Measurements from ENCODE around the gene CHI3L2. TPM values are rescaled to one million over a fixed set of nuclear protein-coding genes. Genes with fewer than 3 reads are reported as not detected.

The CHI3L2 gene
- total and polyA plus RNA-seq, 2 of the 13 experiments (the other 11 are each of a cell fraction or from before 2014, with no cell fraction given): 0.46 to 1.7 TPM

GRCh38 chr1:111238056-111238795 lies 10.7 kb downstream of the CHI3L2 start (continued):
- TF ChIP-seq ARID5B (CRISPR knock-in tag; IDR thresholded peaks at IDR 0.05) (peak; percentile 90), ZNF337 (CRISPR knock-in tag; IDR thresholded peaks at IDR 0.05; ENCODE audit: borderline replicate concordance, low read depth) (no peak), ZNF547 (CRISPR knock-in tag; IDR thresholded peaks at IDR 0.05) (no peak), ZNF468 (CRISPR knock-in tag; IDR thresholded peaks at IDR 0.05) (no peak), HMG20B (CRISPR knock-in tag; conservative IDR thresholded peaks at IDR 0.05) (peak; percentile 15; the same call in 1 of the 2 replicates), CHD4 (IDR thresholded peaks at IDR 0.05; ENCODE audit: borderline replicate concordance, low read length) (peak; percentile 77; the same call in 1 of the 2 replicates), PPARG (CRISPR knock-in tag; conservative IDR thresholded peaks at IDR 0.05) (peak; percentile 95), MAFG (CRISPR knock-in tag; IDR thresholded peaks at IDR 0.05) (no peak), CC2D1A (CRISPR knock-in tag; IDR thresholded peaks at IDR 0.05) (no peak), HOXA5 (CRISPR knock-in tag; IDR thresholded peaks at IDR 0.05) (no peak), MED13 (CRISPR knock-in tag; IDR thresholded peaks at IDR 0.05) (no peak), HNF1A (IDR thresholded peaks at IDR 0.05; ENCODE audit: low read depth) (no peak), HNF1A (CRISPR knock-in tag; IDR thresholded peaks at IDR 0.05; ENCODE audit: borderline replicate concordance) (peak; percentile 26; the same call in 1 of the 2 replicates), THAP11 (CRISPR knock-in tag; IDR thresholded peaks at IDR 0.05) (peak; percentile 12; the same call in 1 of the 2 replicates), ZNF10 (CRISPR knock-in tag; IDR thresholded peaks at IDR 0.05; ENCODE audit: borderline replicate concordance, low read depth) (no peak), STAG1 (CRISPR knock-in tag; IDR thresholded peaks at IDR 0.05) (no peak), ASH2L (IDR thresholded peaks at IDR 0.05; ENCODE audit: insufficient read length, low read depth, low read length) (peak; percentile 70), GPN1 (CRISPR knock-in tag; IDR thresholded peaks at IDR 0.05; ENCODE audit: borderline replicate concordance) (no peak), ZNF205 (CRISPR knock-in tag; IDR thresholded peaks at IDR 0.05) (no peak), FOXA3 (CRISPR knock-in tag; IDR thresholded peaks at IDR 0.05) (peak; percentile 63), TEAD3 (CRISPR knock-in tag; optimal IDR thresholded peaks at IDR 0.05; ENCODE audit: borderline replicate concordance) (peak; percentile 80)
- TF ChIP-seq, protein P1, sequence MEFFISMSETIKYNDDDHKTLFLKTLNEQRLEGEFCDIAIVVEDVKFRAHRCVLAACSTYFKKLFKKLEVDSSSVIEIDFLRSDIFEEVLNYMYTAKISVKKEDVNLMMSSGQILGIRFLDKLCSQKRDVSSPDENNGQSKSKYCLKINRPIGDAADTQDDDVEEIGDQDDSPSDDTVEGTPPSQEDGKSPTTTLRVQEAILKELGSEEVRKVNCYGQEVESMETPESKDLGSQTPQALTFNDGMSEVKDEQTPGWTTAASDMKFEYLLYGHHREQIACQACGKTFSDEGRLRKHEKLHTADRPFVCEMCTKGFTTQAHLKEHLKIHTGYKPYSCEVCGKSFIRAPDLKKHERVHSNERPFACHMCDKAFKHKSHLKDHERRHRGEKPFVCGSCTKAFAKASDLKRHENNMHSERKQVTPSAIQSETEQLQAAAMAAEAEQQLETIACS (CRISPR knock-in tag; IDR thresholded peaks at IDR 0.05): no peak

Measured in HepG2 (cell line).